H9 (cell line): ENCODE results near the gene KAT2B. TPM values are rescaled to one million over a fixed set of nuclear protein-coding genes. Genes with fewer than 3 reads are reported as not detected.

ENCODE experiments used
- DNase-seq: peaks from one replicate; pipeline ENCODE4 v3.0.0-alpha.2; 2017
- H2AFZ ChIP-seq: one replicate; pipeline ENCODE4 v1.6.1; 2013; ENCODE audit warnings: mild to moderate bottlenecking, low read length, control low read depth, moderate library complexity
- H2AK5ac ChIP-seq: 2 replicates; pipeline ENCODE4 v1.6.1; 2013; ENCODE audit warnings: low read length, control low read depth, mixed read lengths; ENCODE audit not compliant: insufficient read length
- H2BK120ac ChIP-seq: one replicate; pipeline ENCODE4 v1.6.1; 2013; ENCODE audit warnings: low read depth, mild to moderate bottlenecking, low read length, control low read depth, inconsistent platforms; ENCODE audit not compliant: poor library complexity, severe bottlenecking
- H2BK12ac ChIP-seq: 2 replicates; pipeline ENCODE4 v1.6.1; 2013; ENCODE audit warnings: low read length, control low read depth, mixed read lengths, low read depth; ENCODE audit not compliant: insufficient read length
- H2BK15ac ChIP-seq: 2 replicates; pipeline ENCODE4 v1.6.1; 2013; ENCODE audit warnings: low read depth, low read length, control low read depth
- H2BK20ac ChIP-seq: one replicate; pipeline ENCODE4 v1.6.1; 2013; ENCODE audit warnings: low read depth, mild to moderate bottlenecking, low read length, control low read depth, inconsistent platforms; ENCODE audit not compliant: poor library complexity, severe bottlenecking
- H2BK5ac ChIP-seq: 2 replicates; pipeline ENCODE4 v1.6.1; 2013; ENCODE audit warnings: low read length, control low read depth, mixed read lengths; ENCODE audit not compliant: insufficient read length
- H3K14ac ChIP-seq: 2 replicates; pipeline ENCODE4 v1.6.1; 2013; ENCODE audit warnings: low read length, control low read depth; ENCODE audit not compliant: insufficient read depth
- H3K18ac ChIP-seq: 2 replicates; pipeline ENCODE4 v1.6.1; 2013; ENCODE audit warnings: low read depth, mild to moderate bottlenecking, mixed read lengths, low read length, control low read depth; ENCODE audit not compliant: insufficient read length
- H3K23ac ChIP-seq: 2 replicates; pipeline ENCODE4 v1.6.1; 2013; ENCODE audit warnings: low read length, control low read depth, mixed read lengths, low read depth; ENCODE audit not compliant: insufficient read length
- H3K23me2 ChIP-seq: 2 replicates; pipeline ENCODE4 v1.6.1; 2013; ENCODE audit warnings: low read depth, mild to moderate bottlenecking, mixed read lengths, low read length, control low read depth; ENCODE audit not compliant: insufficient read length, poor library complexity, severe bottlenecking
- H3K27ac ChIP-seq: 2 replicates; pipeline ENCODE4 v1.5.1; 2013; ENCODE audit warnings: low read length, control low read depth, mixed read lengths, low read depth; ENCODE audit not compliant: insufficient read length
- H3K27me3 ChIP-seq: 2 replicates; pipeline ENCODE4 v1.6.1; 2013; ENCODE audit warnings: low read length, control low read depth, inconsistent platforms; ENCODE audit not compliant: insufficient read depth
- H3K4ac ChIP-seq: 2 replicates; pipeline ENCODE4 v1.6.1; 2013; ENCODE audit warnings: low read depth, mild to moderate bottlenecking, control low read depth, inconsistent platforms, low read length, moderate library complexity
- H3K4me1 ChIP-seq: 2 replicates; pipeline ENCODE4 v1.6.1; 2013; ENCODE audit warnings: low read length, control low read depth, inconsistent platforms; ENCODE audit not compliant: insufficient read depth
- H3K4me2 ChIP-seq: 2 replicates; pipeline ENCODE4 v1.6.1; 2013; ENCODE audit warnings: low read length, control low read depth, mixed read lengths; ENCODE audit not compliant: insufficient read length, insufficient read depth
- H3K56ac ChIP-seq: 2 replicates; pipeline ENCODE4 v1.6.1; 2013; ENCODE audit warnings: low read depth, mild to moderate bottlenecking, mixed read lengths, low read length, control low read depth; ENCODE audit not compliant: insufficient read length
- H3K79me1 ChIP-seq: 2 replicates; pipeline ENCODE4 v1.6.1; 2013; ENCODE audit warnings: low read depth, mild to moderate bottlenecking, moderate library complexity, low read length, control low read depth, inconsistent platforms; ENCODE audit not compliant: insufficient read depth, poor library complexity, severe bottlenecking
- H3K79me2 ChIP-seq: 2 replicates; pipeline ENCODE4 v1.6.1; 2013; ENCODE audit warnings: low read length, control low read depth, inconsistent platforms; ENCODE audit not compliant: insufficient read depth
- H3K9ac ChIP-seq: 2 replicates; pipeline ENCODE4 v1.6.1; 2013; ENCODE audit warnings: low read length, control low read depth, mixed read lengths; ENCODE audit not compliant: insufficient read length; ENCODE audit errors: extremely low read depth
- H3K9me3 ChIP-seq: one replicate; pipeline ENCODE4 v1.6.1; 2013; ENCODE audit warnings: low read depth, low read length, inconsistent platforms; ENCODE audit not compliant: control insufficient read depth
- H3T11ph ChIP-seq: one replicate; pipeline ENCODE4 v1.6.1; 2013; ENCODE audit warnings: mild to moderate bottlenecking, low read length, control low read depth, inconsistent platforms
- H4K20me1 ChIP-seq: one replicate; pipeline ENCODE4 v1.6.1; 2013; ENCODE audit not compliant: control insufficient read depth, insufficient read length, insufficient read depth
- H4K5ac ChIP-seq: 2 replicates; pipeline ENCODE4 v1.6.1; 2013; ENCODE audit warnings: low read depth, mild to moderate bottlenecking, mixed read lengths, low read length, control low read depth; ENCODE audit not compliant: insufficient read length
- H4K8ac ChIP-seq: replicated peaks from 2 replicates; pipeline ENCODE4 v1.6.1; 2013; ENCODE audit warnings: low read length, control low read depth, mixed read lengths, low read depth; ENCODE audit not compliant: insufficient read length
- H4K91ac ChIP-seq: 2 replicates; pipeline ENCODE4 v1.6.1; 2013; ENCODE audit warnings: low read depth, mild to moderate bottlenecking, moderate library complexity, mixed read lengths, low read length, control low read depth; ENCODE audit not compliant: insufficient read length
- H3K27ac Mint-ChIP-seq, 3 experiments: 2 replicates in 2 of 3; 3 replicates in 1 of 3; pipeline ENCODE4 v1.8.0; 2020 to 2021; ENCODE audit warnings: mixed read lengths in 3 of 3, mild to moderate bottlenecking in 1 of 3, moderate library complexity in 1 of 3
- H3K27me3 Mint-ChIP-seq: 2 replicates; pipeline ENCODE4 v1.8.0; 2021; ENCODE audit warnings: low read depth, mild to moderate bottlenecking, moderate library complexity, mixed read lengths
- H3K36me3 Mint-ChIP-seq, 3 experiments: 2 replicates in 2 of 3; 3 replicates in 1 of 3; pipeline ENCODE4 v1.8.0; 2020 to 2021; ENCODE audit warnings: low read depth in 3 of 3, mixed read lengths in 3 of 3; ENCODE audit not compliant: insufficient read depth in 1 of 3
- H3K4me1 Mint-ChIP-seq, 2 experiments: 2 replicates each; pipeline ENCODE4 v1.8.0; 2020; ENCODE audit warnings: mixed read lengths in 2 of 2
- H3K4me3 Mint-ChIP-seq, 2 experiments: 2 replicates in 1 of 2; 3 replicates in 1 of 2; pipeline ENCODE4 v1.8.0; 2020 to 2021; ENCODE audit warnings: mild to moderate bottlenecking in 2 of 2, mixed read lengths in 2 of 2, moderate library complexity in 1 of 2
- H3K9me3 Mint-ChIP-seq, 2 experiments: 2 replicates in 1 of 2; 3 replicates in 1 of 2; pipeline ENCODE4 v1.8.0; 2020; ENCODE audit warnings: mild to moderate bottlenecking in 2 of 2, mixed read lengths in 2 of 2, moderate library complexity in 1 of 2
- CTCF ChIP-seq: fragments of 200-600 bp; sonication (generic); conservative IDR thresholded peaks from 3 replicates; pipeline ENCODE4 v1.8.0; 2021; ENCODE audit warnings: antibody characterized with exemption, mild to moderate bottlenecking
- WGBS: extraction: QIAGEN DNeasy Blood & Tissue Kit; methylation state at CpG from one replicate; pipeline ENCODE4 v1.1.7; 2013; ENCODE audit warnings: missing lambda C conversion rate, low lambda C conversion rate, mixed read lengths; ENCODE audit not compliant: insufficient read length; ENCODE audit errors: extremely low coverage; 5-methylcytosine and 5-hydroxymethylcytosine counted together
- total RNA-seq: library from RNA; stranded (reverse); gene quantifications from 2 replicates; pipeline ENCODE4 v1.2.1, GENCODE V29; 2021

The KAT2B gene
- total RNA-seq, 1 experiment from 2014 or later, result 6.3 TPM

- H3K23me2 ChIP-seq, result no peaks in the 10 kb centered on the region
- no peaks in the 10 kb centered on the region for H3K9me3 ChIP-seq
- H2BK15ac ChIP-seq, result no peak overlapping the region
- Mint-ChIP-seq H3K4me3 (no peak overlapping the region), H3K4me1 (peaks cover 11 to 12% of the 10 kb centered on the region in 2 experiments), H3K27me3 (peaks cover 14% of the 10 kb centered on the region), H3K9me3 (no peaks in the 10 kb centered on the region), H3K36me3 (no peaks in the 10 kb centered on the region; a peak in 1 of 7 replicates), H3K27ac (no peak overlapping the region)
- H4K91ac ChIP-seq, result no peak overlapping the region
- no peak overlapping the region for H2AFZ ChIP-seq
- no peaks in the 10 kb centered on the region for H3K79me2 ChIP-seq
- no peaks in the 10 kb centered on the region for H4K20me1 ChIP-seq
- no peak overlapping the region for H3K9ac ChIP-seq
- H3K18ac ChIP-seq, result no peak overlapping the region
- H2BK5ac ChIP-seq, result no peak overlapping the region
- no peak overlapping the region for H3T11ph ChIP-seq
- H4K8ac ChIP-seq, result no peak overlapping the region
- no peak overlapping the region for H3K4ac ChIP-seq
- no peaks in the 10 kb centered on the region for H3K4me1 ChIP-seq
- no peak overlapping the region for H3K14ac ChIP-seq
- no peak for DNase-seq
- H2AK5ac ChIP-seq, result no peak overlapping the region
- WGBS, result no CpG with 5 or more reads among the region's 1 CpG
- no peak overlapping the region for H3K23ac ChIP-seq
- H3K27ac ChIP-seq, result no peak overlapping the region
- no peak overlapping the region for H3K56ac ChIP-seq
- H4K5ac ChIP-seq, result no peak overlapping the region
- H2BK12ac ChIP-seq, result no peak overlapping the region
- H3K27me3 ChIP-seq, result no peaks in the 10 kb centered on the region
- no peak overlapping the region for H2BK20ac ChIP-seq
- no peaks in the 10 kb centered on the region for H3K79me1 ChIP-seq
- H3K4me2 ChIP-seq, result no peak overlapping the region
- TF ChIP-seq CTCF, result no peak
- no peak overlapping the region for H2BK120ac ChIP-seq
Measured at GRCh38 chr3:20066079-20066478, 25.8 kb downstream of the KAT2B start.
